HepG2 (cell line): ENCODE measurements around the gene CFTR. TPM values are rescaled to one million over a fixed set of nuclear protein-coding genes. Genes with fewer than 3 reads are reported as not detected.

ENCODE experiments used
- ATAC-seq: fragments of 200-7000 bp; cut with Tn5 transposase; 3 replicates; pipeline ENCODE4 v1.9.1; 2020; ENCODE audit warnings: mild to moderate bottlenecking, moderate library complexity
- BruUV-seq: library from RNA; stranded (reverse); fragments of 400-500 nt; replicated peaks from 2 replicates; lab custom pipeline; 2021; lab: Mats Ljungman, UMichigan
- CTCF ChIA-PET: fragments of 300-600 bp; formaldehyde crosslinking; extraction: SDS; loops from one replicate; lab custom pipeline; 2021; ENCODE audit warnings: low total read pairs, inconsistent platforms, low intra/inter-chr PET ratio; lab: Yijun Ruan, JAX
- POLR2A ChIA-PET: fragments of 350-600 bp; sonication (Branson Sonifier 250); formaldehyde crosslinking; loops from one replicate; lab custom pipeline; 2020; ENCODE audit warnings: antibody characterized with exemption, inconsistent platforms; lab: Yijun Ruan, JAX
- DNase-seq: peaks from one replicate; pipeline ENCODE4 v3.0.0-alpha.2; 2015; ENCODE audit warnings: low spot score
- FAIRE-seq: peaks from 3 replicates; lab custom pipeline; 2011; peaks lifted over from hg19 to GRCh38; lab: Jason Lieb, UNC
- H2AFZ ChIP-seq: one replicate; pipeline ENCODE4 v1.6.1; 2011; ENCODE audit warnings: low read length, inconsistent platforms
- H3K27ac ChIP-seq: fragments of 300-600 bp; 3 replicates; pipeline ENCODE4 v1.8.0; 2011; ENCODE audit warnings: mixed run types, mild to moderate bottlenecking, mixed read lengths, low read length, inconsistent platforms; ENCODE audit not compliant: insufficient read depth; ENCODE audit errors: extremely low read length
- H3K27me3 ChIP-seq, 2 experiments: fragments of 200-600 bp in 1 of 2; 2 replicates in 1 of 2; 3 replicates in 1 of 2; pipeline versions ENCODE4 v1.6.0 to v1.8.0; 2011; ENCODE audit warnings: low read length in 2 of 2, mild to moderate bottlenecking in 2 of 2, moderate library complexity in 2 of 2, inconsistent platforms in 1 of 2; ENCODE audit not compliant: insufficient read depth in 2 of 2, control insufficient read depth in 1 of 2
- H3K36me3 ChIP-seq, 2 experiments: fragments of 200-600 bp in 1 of 2; replicated peaks in 1 of 2; 2 replicates in 1 of 2; 3 replicates in 1 of 2; pipeline versions ENCODE4 v1.5.1 to v1.8.0; 2011; ENCODE audit warnings: low read length in 2 of 2, inconsistent platforms in 1 of 2; ENCODE audit not compliant: insufficient read depth in 2 of 2, control insufficient read depth in 1 of 2
- H3K4me1 ChIP-seq: 2 replicates; pipeline ENCODE4 v1.5.1; 2012; ENCODE audit warnings: low read length, inconsistent platforms; ENCODE audit not compliant: insufficient read depth
- H3K4me2 ChIP-seq: 2 replicates; pipeline ENCODE4 v1.6.0; 2011; ENCODE audit warnings: low read depth, low read length, inconsistent platforms
- H3K4me3 ChIP-seq, 3 experiments: fragments of 200-600 bp in 1 of 3; sonication (generic), shearing (Covaris generic) in 1 of 3; replicated peaks in 1 of 3; 2 replicates each; pipeline ENCODE4 v1.5.1; 2011 to 2016; ENCODE audit warnings: low read length in 3 of 3, inconsistent platforms in 2 of 3, low read depth in 2 of 3, mild to moderate bottlenecking in 2 of 3, control low read depth in 1 of 3, mixed read lengths in 1 of 3; ENCODE audit not compliant: insufficient read depth in 1 of 3
- H3K79me2 ChIP-seq: one replicate; pipeline ENCODE4 v1.6.1; 2011; ENCODE audit warnings: low read length, inconsistent platforms; ENCODE audit not compliant: insufficient read depth
- H3K9ac ChIP-seq: 2 replicates; pipeline ENCODE4 v1.6.0; 2011; ENCODE audit warnings: mild to moderate bottlenecking, low read depth, low read length, inconsistent platforms; ENCODE audit not compliant: insufficient read depth
- H3K9me3 ChIP-seq: 2 replicates; pipeline ENCODE4 v1.5.1; 2012; ENCODE audit warnings: mild to moderate bottlenecking, low read length
- H4K20me1 ChIP-seq: 2 replicates; pipeline ENCODE4 v1.6.0; 2011; ENCODE audit warnings: inconsistent platforms, mild to moderate bottlenecking, low read length, moderate library complexity; ENCODE audit not compliant: insufficient read depth
- CREB1 ChIP-seq, 2 experiments: fragments of 450-650 bp in 1 of 2; IDR thresholded peaks; 2 replicates each; pipeline ENCODE4 v1.6.1; 2016 to 2017; ENCODE audit warnings: control low read depth in 1 of 2, mild to moderate bottlenecking in 1 of 2, missing compliant biosample characterization in 1 of 2, missing genetic modification characterization in 1 of 2
- ELF1 ChIP-seq: sonication (generic); formaldehyde crosslinking; IDR thresholded peaks from 2 replicates; pipeline ENCODE4 v1.4.0; 2020; ENCODE audit warnings: missing genetic modification reagents
- FOSL1 ChIP-seq: sonication (generic); formaldehyde crosslinking; IDR thresholded peaks from 2 replicates; pipeline ENCODE4 v1.9.0; 2021; ENCODE audit warnings: missing genetic modification reagents, borderline replicate concordance
- FOXP1 ChIP-seq, 2 experiments: fragments of 450-650 bp in 1 of 2; IDR thresholded peaks; 2 replicates each; pipeline ENCODE4 v1.6.1; 2017 to 2018; ENCODE audit warnings: antibody characterized with exemption in 1 of 2
- HMG20A ChIP-seq: IDR thresholded peaks from 2 replicates; pipeline ENCODE4 v1.6.1; 2016; ENCODE audit warnings: borderline replicate concordance
- HNF1A ChIP-seq, 2 experiments: sonication (generic) in 1 of 2; formaldehyde crosslinking in 1 of 2; IDR thresholded peaks; 2 replicates each; pipeline versions ENCODE4 v1.4.0 to v1.6.1; 2016 to 2020; ENCODE audit warnings: borderline replicate concordance in 1 of 2, low read depth in 1 of 2, mild to moderate bottlenecking in 1 of 2, missing genetic modification reagents in 1 of 2
- MIER3 ChIP-seq: IDR thresholded peaks from 2 replicates; pipeline ENCODE4 v1.6.1; 2016; ENCODE audit warnings: missing compliant biosample characterization, borderline replicate concordance
- PAX8 ChIP-seq: sonication (generic); formaldehyde crosslinking; IDR thresholded peaks from 2 replicates; pipeline ENCODE4 v1.8.0; 2022; ENCODE audit warnings: mild to moderate bottlenecking, missing genetic modification reagents, borderline replicate concordance
- RARA ChIP-seq: IDR thresholded peaks from 2 replicates; pipeline ENCODE4 v1.6.1; 2016; ENCODE audit warnings: missing genetic modification reagents, missing compliant biosample characterization
- SOX5 ChIP-seq: IDR thresholded peaks from 2 replicates; pipeline ENCODE4 v1.6.1; 2016; ENCODE audit warnings: borderline replicate concordance
- SOX6 ChIP-seq, 2 experiments: fragments of 450-650 bp in 1 of 2; sonication (generic) in 1 of 2; formaldehyde crosslinking in 1 of 2; IDR thresholded peaks; 2 replicates each; pipeline versions ENCODE4 v1.4.0 to v1.6.1; 2017 to 2020; ENCODE audit warnings: antibody characterized with exemption in 1 of 2, mild to moderate bottlenecking in 1 of 2, missing genetic modification reagents in 1 of 2
- ZNF609 ChIP-seq: sonication (generic); formaldehyde crosslinking; IDR thresholded peaks from 2 replicates; pipeline ENCODE4 v1.4.0; 2020; ENCODE audit warnings: mild to moderate bottlenecking, missing genetic modification reagents, borderline replicate concordance
- ZNF670 ChIP-seq: sonication (generic); formaldehyde crosslinking; IDR thresholded peaks from 2 replicates; pipeline ENCODE4 v1.8.0; 2022; ENCODE audit warnings: mild to moderate bottlenecking, missing genetic modification reagents, borderline replicate concordance
- WGBS: methylation state at CpG from one replicate; pipeline ENCODE4 v1.1.6; 2017; ENCODE audit warnings: low lambda C conversion rate; 5-methylcytosine and 5-hydroxymethylcytosine counted together
- in situ Hi-C: cut with HindIII; loops from 2 replicates; pipeline ENCODE4 v1.10.0; 2017; ENCODE audit warnings: low pct_unique_long_range_greater_than_20kb; ENCODE audit not compliant: extremely low pct_ligation_motif_present
- intact Hi-C: fragments of 100-400 bp; cut with micrococcal nuclease; formaldehyde crosslinking; loops from one replicate; pipeline ENCODE4 v1.10.0; 2022; ENCODE audit not compliant: unreplicated experiment
- polyA plus RNA-seq, 8 experiments: library from polyadenylated mRNA; depleted of rRNA in 3 of 8; stranded (reverse) in 7 of 8; unstranded in 1 of 8; fragments of >200 nt; fragmentation: Illumina TruSeq in 4 of 8; extraction: Trizol in 4 of 8; gene quantifications; 2 replicates each; pipeline versions ENCODE4 v1.2.1 to v1.2.3, GENCODE V29; 2011 to 2016; ENCODE audit warnings: low read depth in 4 of 8, missing spikeins in 1 of 8, mixed read lengths in 1 of 8; ENCODE audit not compliant: insufficient read depth in 1 of 8
- total RNA-seq, 5 experiments: library from RNA; depleted of rRNA; stranded (reverse); fragments of >200 nt; fragmentation: Illumina TruSeq; extraction: Trizol; gene quantifications; 2 replicates each; pipeline ENCODE4 v1.2.3, GENCODE V29; 2016; ENCODE audit warnings: low read depth in 1 of 5

The CFTR gene
- total and polyA plus RNA-seq, 2 of the 13 experiments (the other 11 are each of a cell fraction or from before 2014, with no cell fraction given): not detected

GRCh38 chr7:117587931-117588330, 108.1 kb downstream of the CFTR start (continued):
- TF ChIP-seq ELF1 (CRISPR knock-in tag): no peak
- no peak for TF ChIP-seq FOSL1 (CRISPR knock-in tag)

- no peak overlapping the region for H3K4me3 ChIP-seq
- peak; percentile 50; the same call in 2 of the 3 replicates for ATAC-seq
- CTCF ChIA-PET: no interaction called here
- H3K79me2 ChIP-seq: no peaks in the 10 kb centered on the region
- DNase-seq: peak; percentile 18
- H2AFZ ChIP-seq: no peak overlapping the region
- H3K4me2 ChIP-seq: no peak overlapping the region
- no TSS peak for BruUV-seq
- no peak overlapping the region for H3K27ac ChIP-seq
- intact Hi-C loops (no loop called here), in situ Hi-C loops (no loop called here)
- H3K9me3 ChIP-seq: no peaks in the 10 kb centered on the region
- WGBS: 0% methylated on average over 1 of the region's 1 CpG
- POLR2A ChIA-PET: no interaction called here
- H3K36me3 ChIP-seq: no peaks in the 10 kb centered on the region
- no peaks in the 10 kb centered on the region for H4K20me1 ChIP-seq
- H3K27me3 ChIP-seq: no peaks in the 10 kb centered on the region
- no peak for FAIRE-seq
- H3K4me1 ChIP-seq: peaks cover 11% of the 10 kb centered on the region
- no peak overlapping the region for H3K9ac ChIP-seq
- TF ChIP-seq SOX5 (peak; percentile 37; the same call in 1 of the 2 replicates), CREB1 (IDR thresholded peaks at IDR 0.05) (no peak), CREB1 (CRISPR knock-in tag; IDR thresholded peaks at IDR 0.05) (no peak), SOX6 (IDR thresholded peaks at IDR 0.05) (no peak), SOX6 (CRISPR knock-in tag; IDR thresholded peaks at IDR 0.05) (peak; percentile 27; the same call in 1 of the 2 replicates), RARA (CRISPR knock-in tag) (0 out of 2 replicates have a peak, but pooled peaks have one; percentile 34), HMG20A (CRISPR knock-in tag) (no peak), ZNF670 (CRISPR knock-in tag) (no peak), HNF1A (IDR thresholded peaks at IDR 0.05; ENCODE audit: low read depth) (peak; percentile 73), HNF1A (CRISPR knock-in tag; IDR thresholded peaks at IDR 0.05; ENCODE audit: borderline replicate concordance) (peak; percentile 49; the same call in 1 of the 2 replicates), MIER3 (0 out of 2 replicates have a peak, but pooled peaks have one; percentile 19), ZNF609 (CRISPR knock-in tag) (peak; percentile 40; the same call in 1 of the 2 replicates), FOXP1 (IDR thresholded peaks at IDR 0.05) (no peak), FOXP1 (CRISPR knock-in tag; IDR thresholded peaks at IDR 0.05) (0 out of 2 replicates have a peak, but pooled peaks have one; percentile 35), PAX8 (CRISPR knock-in tag) (no peak)
Measured at GRCh38 chr7:117588352-117588794, 108.5 kb downstream of the CFTR start.
